Activated T-helper 1 cell treated with anti-CD3 and anti-CD28 coated beads, Interleukin-12 subunit alpha, Interleukin-12 subunit beta, Interleukin-2, Interleukin-4 antibody, amounts not matched to agents 30 ng/mL and 10 ng/mL and 1 ng/mL, durations not matched to agents 14 hours and 24 hours and 36 hours (primary cell): ENCODE measurements around the gene NLGN1. TPM values are rescaled to one million over a fixed set of nuclear protein-coding genes. Genes with fewer than 3 reads are reported as not detected.
"Not testable (repeated sequence)": the region's sequence is repeated elsewhere in the genome, so short reads cannot be mapped to it uniquely, and the experiment has no call there.

ENCODE experiments used
- DNase-seq: peaks from one replicate; pipeline ENCODE4 v3.0.0; 2021; ENCODE audit warnings: low spot score
- H3K27ac Mint-ChIP-seq: one replicate; pipeline ENCODE4 v1.8.0; 2021; ENCODE audit warnings: mild to moderate bottlenecking, mixed read lengths
- H3K27me3 Mint-ChIP-seq: one replicate; pipeline ENCODE4 v1.8.0; 2022; ENCODE audit warnings: mild to moderate bottlenecking, moderate library complexity, mixed read lengths; ENCODE audit not compliant: insufficient read depth
- H3K36me3 Mint-ChIP-seq: one replicate; pipeline ENCODE4 v1.8.0; 2021; ENCODE audit warnings: low read depth, mixed read lengths
- H3K4me1 Mint-ChIP-seq: one replicate; pipeline ENCODE4 v1.8.0; 2021; ENCODE audit warnings: low read depth, mixed read lengths
- H3K4me3 Mint-ChIP-seq: one replicate; pipeline ENCODE4 v1.8.0; 2021; ENCODE audit warnings: mild to moderate bottlenecking, moderate library complexity, mixed read lengths
- H3K9me3 Mint-ChIP-seq: one replicate; pipeline ENCODE4 v1.8.0; 2021; ENCODE audit warnings: mixed read lengths
- intact Hi-C: fragments of 100-400 bp; cut with micrococcal nuclease; formaldehyde crosslinking; loops from one replicate; pipeline ENCODE4 v1.15.1; 2024
- total RNA-seq: library from RNA; stranded (reverse); gene quantifications from 2 replicates; pipeline ENCODE4 v1.2.3, GENCODE V29; 2022

The NLGN1 gene
- total RNA-seq, 1 donor from 2014 or later: not detected

GRCh38 chr3:173401369-173401768 lies 3.8 kb downstream of the NLGN1 start:
- intact Hi-C loops: no loop called here

GRCh38 chr3:173402656-173403055 lies 5.1 kb downstream of the NLGN1 start:
- H3K4me3 Mint-ChIP-seq: no peak overlapping the region
- H3K4me1 Mint-ChIP-seq: no peaks in the 10 kb centered on the region
- no peak overlapping the region for H3K27ac Mint-ChIP-seq
- DNase-seq: no peak
- peaks cover 24% of the 10 kb centered on the region for H3K27me3 Mint-ChIP-seq
- peaks cover 2% of the 10 kb centered on the region for H3K36me3 Mint-ChIP-seq
- intact Hi-C loops: no loop called here
- no peaks in the 10 kb centered on the region for H3K9me3 Mint-ChIP-seq

More at GRCh38 chr3:173401369-173401768, 3.8 kb downstream of the NLGN1 start:
- peaks cover 4% of the 10 kb centered on the region for H3K36me3 Mint-ChIP-seq
- H3K27me3 Mint-ChIP-seq: peaks cover 36% of the 10 kb centered on the region
- peaks cover 11% of the 10 kb centered on the region for H3K4me1 Mint-ChIP-seq
- H3K4me3 Mint-ChIP-seq: no peak overlapping the region
- H3K27ac Mint-ChIP-seq: no peak overlapping the region
- no peak for DNase-seq
- no peaks in the 10 kb centered on the region for H3K9me3 Mint-ChIP-seq

GRCh38 chr3:173403376-173403775 lies 5.8 kb downstream of the NLGN1 start:
- Mint-ChIP-seq H3K27me3 (peaks cover 18% of the 10 kb centered on the region), H3K4me1 (no peaks in the 10 kb centered on the region), H3K4me3 (no peak overlapping the region), H3K36me3 (no peaks in the 10 kb centered on the region), H3K9me3 (no peaks in the 10 kb centered on the region), H3K27ac (no peak overlapping the region)
- intact Hi-C loops: no loop called here
- DNase-seq: no peak

- Mint-ChIP-seq H3K4me3 (no peak overlapping the region), H3K9me3 (no peaks in the 10 kb centered on the region)
Observed at GRCh38 chr3:173404156-173404555, 6.6 kb downstream of the NLGN1 start.

GRCh38 chr3:173410436-173410835 lies 12.9 kb downstream of the NLGN1 start:
- DNase-seq: no peak
- no peaks in the 10 kb centered on the region for H3K36me3 Mint-ChIP-seq
- no peaks in the 10 kb centered on the region for H3K9me3 Mint-ChIP-seq
- intact Hi-C loops: no loop called here
- H3K27ac Mint-ChIP-seq: no peak overlapping the region
- no peaks in the 10 kb centered on the region for H3K27me3 Mint-ChIP-seq
- no peaks in the 10 kb centered on the region for H3K4me1 Mint-ChIP-seq
- H3K4me3 Mint-ChIP-seq: no peak overlapping the region

More at GRCh38 chr3:173404156-173404555, 6.6 kb downstream of the NLGN1 start:
- no peaks in the 10 kb centered on the region for H3K4me1 Mint-ChIP-seq
- peaks cover 11% of the 10 kb centered on the region for H3K27me3 Mint-ChIP-seq
- intact Hi-C loops: no loop called here
- no peak for DNase-seq
- no peaks in the 10 kb centered on the region for H3K36me3 Mint-ChIP-seq
- no peak overlapping the region for H3K27ac Mint-ChIP-seq

GRCh38 chr3:173410849-173411248 lies 13.3 kb downstream of the NLGN1 start:
- no peaks in the 10 kb centered on the region for H3K36me3 Mint-ChIP-seq

GRCh38 chr3:173411375-173411973 lies 13.9 kb downstream of the NLGN1 start:
- DNase-seq: no peak
- no peaks in the 10 kb centered on the region for H3K4me1 Mint-ChIP-seq
- H3K36me3 Mint-ChIP-seq: no peaks in the 10 kb centered on the region
- no peaks in the 10 kb centered on the region for H3K27me3 Mint-ChIP-seq
- H3K27ac Mint-ChIP-seq: no peak overlapping the region
- no peak overlapping the region for H3K4me3 Mint-ChIP-seq
- H3K9me3 Mint-ChIP-seq: no peaks in the 10 kb centered on the region
- intact Hi-C loops: no loop called here

More at GRCh38 chr3:173410849-173411248, 13.3 kb downstream of the NLGN1 start:
- Mint-ChIP-seq H3K27ac (no peak overlapping the region), H3K4me3 (no peak overlapping the region), H3K4me1 (no peaks in the 10 kb centered on the region), H3K27me3 (no peaks in the 10 kb centered on the region), H3K9me3 (no peaks in the 10 kb centered on the region)
- no peak for DNase-seq
- intact Hi-C loops: no loop called here

- Mint-ChIP-seq H3K36me3 (no peaks in the 10 kb centered on the region), H3K4me1 (no peaks in the 10 kb centered on the region), H3K4me3 (no peak overlapping the region), H3K27me3 (no peaks in the 10 kb centered on the region), H3K27ac (no peak overlapping the region), H3K9me3 (no peaks in the 10 kb centered on the region)
- intact Hi-C loops: no loop called here
- no peak for DNase-seq
Observed at GRCh38 chr3:173416070-173416469, 18.5 kb downstream of the NLGN1 start.

- H3K9me3 Mint-ChIP-seq: peaks cover 22% of the 10 kb centered on the region
- H3K4me3 Mint-ChIP-seq: no peak overlapping the region
Observed at GRCh38 chr3:173429076-173429475, 31.5 kb downstream of the NLGN1 start.

GRCh38 chr3:173429527-173429926 lies 32.0 kb downstream of the NLGN1 start:
- Mint-ChIP-seq H3K36me3 (no peaks in the 10 kb centered on the region), H3K27me3 (no peaks in the 10 kb centered on the region), H3K27ac (no peak overlapping the region), H3K9me3 (peaks cover 22% of the 10 kb centered on the region), H3K4me1 (no peaks in the 10 kb centered on the region), H3K4me3 (no peak overlapping the region)
- DNase-seq: no peak
- intact Hi-C loops: no loop called here

More at GRCh38 chr3:173429076-173429475, 31.5 kb downstream of the NLGN1 start:
- Mint-ChIP-seq H3K27ac (no peak overlapping the region), H3K27me3 (no peaks in the 10 kb centered on the region), H3K4me1 (no peaks in the 10 kb centered on the region), H3K36me3 (no peaks in the 10 kb centered on the region)
- intact Hi-C loops: no loop called here
- DNase-seq: no peak

- Mint-ChIP-seq H3K4me1 (no peaks in the 10 kb centered on the region), H3K27ac (no peak overlapping the region), H3K36me3 (no peaks in the 10 kb centered on the region), H3K9me3 (peaks cover 22% of the 10 kb centered on the region), H3K4me3 (no peak overlapping the region), H3K27me3 (no peaks in the 10 kb centered on the region)
- DNase-seq: no peak
- intact Hi-C loops: no loop called here
Observed at GRCh38 chr3:173430576-173430975, 33.0 kb downstream of the NLGN1 start.

GRCh38 chr3:173439004-173439403 lies 41.5 kb downstream of the NLGN1 start:
- no peak for DNase-seq
- Mint-ChIP-seq H3K27me3 (no peaks in the 10 kb centered on the region), H3K4me1 (no peaks in the 10 kb centered on the region), H3K36me3 (no peaks in the 10 kb centered on the region), H3K4me3 (no peak overlapping the region), H3K27ac (no peak overlapping the region), H3K9me3 (no peaks in the 10 kb centered on the region)
- intact Hi-C loops: no loop called here

- no peak overlapping the region for H3K4me3 Mint-ChIP-seq
- intact Hi-C loops: no loop called here
- no peaks in the 10 kb centered on the region for H3K4me1 Mint-ChIP-seq
- no peak for DNase-seq
- no peaks in the 10 kb centered on the region for H3K9me3 Mint-ChIP-seq
- H3K27me3 Mint-ChIP-seq: no peaks in the 10 kb centered on the region
- H3K27ac Mint-ChIP-seq: no peak overlapping the region
- no peaks in the 10 kb centered on the region for H3K36me3 Mint-ChIP-seq
Observed at GRCh38 chr3:173440514-173440913, 43.0 kb downstream of the NLGN1 start.

- DNase-seq, H3K36me3 Mint-ChIP-seq, H3K4me1 Mint-ChIP-seq, H3K27ac Mint-ChIP-seq, intact Hi-C loops, H3K4me3 Mint-ChIP-seq, H3K27me3 Mint-ChIP-seq, H3K9me3 Mint-ChIP-seq: not testable (repeated sequence)
Observed at GRCh38 chr3:173451561-173451960, 54.0 kb downstream of the NLGN1 start.
